NCI-H1436 treated with DMSO at 0.1 percent for 48 hours (cell line): ENCODE results near the gene SNX9.
"Not testable (repeated sequence)": the region's sequence is repeated elsewhere in the genome, so short reads cannot be mapped to it uniquely, and the experiment has no call there.

Experiments
- DNase-seq: peaks from one replicate; lab custom pipeline; 2025; lab: John Stamatoyannopoulos, UW

The SNX9 gene

GRCh38 chr6:157927011-157927410 lies 104.0 kb downstream of the SNX9 start:
- DNase-seq = no peak

- DNase-seq = no peak
These were observed 105.4 kb downstream of the SNX9 start for GRCh38 chr6:157928428-157928827.

- no peak for DNase-seq
These were observed 106.0 kb downstream of the SNX9 start for GRCh38 chr6:157929076-157929475.

- DNase-seq = no peak
These were observed 106.8 kb downstream of the SNX9 start for GRCh38 chr6:157929765-157930319.

- no peak for DNase-seq
These were observed 112.7 kb downstream of the SNX9 start for GRCh38 chr6:157935786-157936185.

GRCh38 chr6:157937318-157937717 lies 114.3 kb downstream of the SNX9 start:
- no peak for DNase-seq

- DNase-seq = no peak
These were observed 114.9 kb downstream of the SNX9 start for GRCh38 chr6:157937916-157938315.

GRCh38 chr6:157940375-157941036 lies 117.5 kb downstream of the SNX9 start:
- not testable (repeated sequence) for DNase-seq

- no peak for DNase-seq
These were observed 118.2 kb downstream of the SNX9 start for GRCh38 chr6:157941101-157941863.

GRCh38 chr6:157942351-157942750 lies 119.3 kb downstream of the SNX9 start:
- DNase-seq = no peak

- DNase-seq = no peak
These were observed 120.4 kb downstream of the SNX9 start for GRCh38 chr6:157943249-157943963.

- DNase-seq = no peak
These were observed 120.9 kb downstream of the SNX9 start for GRCh38 chr6:157943964-157944283.

GRCh38 chr6:157944983-157945931 lies 122.2 kb downstream of the SNX9 start:
- no peak for DNase-seq

GRCh38 chr6:157946053-157946617 lies 123.1 kb downstream of the SNX9 start:
- DNase-seq = no peak

GRCh38 chr6:157946865-157947532 lies 124.0 kb downstream of the SNX9 start:
- no peak for DNase-seq

- DNase-seq = not testable (repeated sequence)
These were observed 127.9 kb downstream of the SNX9 start for GRCh38 chr6:157950899-157951298.

GRCh38 chr6:157951828-157952227 lies 128.8 kb downstream of the SNX9 start:
- DNase-seq = no peak

GRCh38 chr6:157952861-157953351 lies 129.9 kb downstream of the SNX9 start:
- DNase-seq = no peak

GRCh38 chr6:157953580-157954091 lies 130.6 kb downstream of the SNX9 start:
- DNase-seq = no peak
